Fibroblast of villous mesenchyme (primary cell): Measurements from ENCODE around the gene RPS6KA2. TPM values are rescaled to one million over a fixed set of nuclear protein-coding genes. Genes with fewer than 3 reads are reported as not detected.
A peak's percentile ranks its signal among the peaks of the same experiment; 100 is the strongest.

ENCODE experiments used
- DNase-seq: peaks from one replicate; pipeline ENCODE4 v3.0.0-alpha.2; 2010; ENCODE audit warnings: low read depth
- H3K4me3 ChIP-seq: 2 replicates; pipeline ENCODE4 v1.5.1; 2011; ENCODE audit warnings: low read depth, mild to moderate bottlenecking, low read length
- total RNA-seq: library from RNA; depleted of rRNA; stranded (reverse); fragments of >200 nt; gene quantifications from 2 replicates; pipeline ENCODE4 v1.2.3, GENCODE V29; 2012
- TF ChIP-seq, protein P1 (sequence below): IDR thresholded peaks from 2 replicates; pipeline ENCODE4 v1.5.1; 2012; ENCODE audit warnings: low read depth, mild to moderate bottlenecking, low read length; ENCODE audit not compliant: insufficient read depth

RPS6KA2 gene
- total RNA-seq, 1 donor = 15.5 TPM

DNA sequence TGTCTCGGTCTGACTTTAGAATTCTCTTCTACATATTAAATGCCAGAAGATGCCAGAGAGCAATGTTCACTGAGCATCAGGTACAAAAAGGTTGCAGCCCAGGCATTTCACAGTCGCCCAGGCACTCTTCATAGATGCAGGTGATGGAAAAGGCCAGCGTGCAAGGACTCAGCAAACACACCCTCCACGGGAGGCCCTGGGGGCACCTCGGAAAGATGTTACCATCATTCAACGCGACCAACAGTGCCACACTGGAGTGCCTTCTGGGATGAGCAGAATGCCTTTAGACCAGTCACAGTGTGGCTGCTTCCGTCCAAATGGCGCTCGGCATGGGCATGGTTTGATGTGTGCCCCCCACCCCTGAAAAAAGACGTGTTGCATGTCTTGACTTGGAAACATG, 36.0 kb downstream of the RPS6KA2 start:
- TF ChIP-seq, protein P1, sequence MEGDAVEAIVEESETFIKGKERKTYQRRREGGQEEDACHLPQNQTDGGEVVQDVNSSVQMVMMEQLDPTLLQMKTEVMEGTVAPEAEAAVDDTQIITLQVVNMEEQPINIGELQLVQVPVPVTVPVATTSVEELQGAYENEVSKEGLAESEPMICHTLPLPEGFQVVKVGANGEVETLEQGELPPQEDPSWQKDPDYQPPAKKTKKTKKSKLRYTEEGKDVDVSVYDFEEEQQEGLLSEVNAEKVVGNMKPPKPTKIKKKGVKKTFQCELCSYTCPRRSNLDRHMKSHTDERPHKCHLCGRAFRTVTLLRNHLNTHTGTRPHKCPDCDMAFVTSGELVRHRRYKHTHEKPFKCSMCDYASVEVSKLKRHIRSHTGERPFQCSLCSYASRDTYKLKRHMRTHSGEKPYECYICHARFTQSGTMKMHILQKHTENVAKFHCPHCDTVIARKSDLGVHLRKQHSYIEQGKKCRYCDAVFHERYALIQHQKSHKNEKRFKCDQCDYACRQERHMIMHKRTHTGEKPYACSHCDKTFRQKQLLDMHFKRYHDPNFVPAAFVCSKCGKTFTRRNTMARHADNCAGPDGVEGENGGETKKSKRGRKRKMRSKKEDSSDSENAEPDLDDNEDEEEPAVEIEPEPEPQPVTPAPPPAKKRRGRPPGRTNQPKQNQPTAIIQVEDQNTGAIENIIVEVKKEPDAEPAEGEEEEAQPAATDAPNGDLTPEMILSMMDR = no peak
- no peak for DNase-seq

DNA sequence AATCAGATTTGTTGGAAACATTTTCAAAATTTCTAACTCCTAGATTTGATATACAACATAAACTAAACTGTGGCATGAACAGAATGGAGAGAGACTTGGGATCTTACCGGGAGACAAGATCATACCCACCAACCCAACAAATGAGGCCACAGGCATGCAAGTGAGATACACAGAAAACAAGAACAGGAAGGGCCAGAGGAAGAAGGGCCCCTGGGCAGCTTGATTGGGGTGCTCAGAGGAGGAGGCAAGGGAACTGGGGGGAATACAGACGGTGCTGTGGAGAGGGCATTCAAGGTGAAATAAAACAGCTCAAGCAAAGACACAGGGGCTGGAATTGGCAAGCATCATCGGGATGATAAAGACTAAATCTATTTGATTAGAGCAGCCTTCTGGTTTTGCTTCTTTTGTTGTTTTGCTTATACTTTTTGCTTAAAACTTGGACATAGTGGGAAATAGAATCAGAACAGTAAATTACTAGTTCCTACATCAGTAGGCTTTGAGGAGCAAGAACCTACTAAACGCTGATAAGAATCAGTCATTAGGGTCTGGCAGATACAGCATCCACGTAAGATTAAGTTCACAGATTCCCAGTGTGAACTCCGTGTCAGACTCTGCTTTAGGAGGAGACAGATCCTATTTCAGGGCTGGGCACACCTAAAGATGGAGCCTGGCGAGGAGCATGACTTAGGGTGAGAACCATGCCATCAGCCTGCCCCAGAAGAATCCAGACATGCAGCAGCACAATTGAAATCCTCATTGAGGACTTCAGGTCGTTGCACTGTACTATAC, 37.1 kb downstream of the RPS6KA2 start:
- DNase-seq = no peak
- H3K4me3 ChIP-seq = no peak overlapping the region
- TF ChIP-seq, protein P1 = no peak

More for the DNA sequence above, 36.0 kb downstream of the RPS6KA2 start:
- no peak overlapping the region for H3K4me3 ChIP-seq

DNA sequence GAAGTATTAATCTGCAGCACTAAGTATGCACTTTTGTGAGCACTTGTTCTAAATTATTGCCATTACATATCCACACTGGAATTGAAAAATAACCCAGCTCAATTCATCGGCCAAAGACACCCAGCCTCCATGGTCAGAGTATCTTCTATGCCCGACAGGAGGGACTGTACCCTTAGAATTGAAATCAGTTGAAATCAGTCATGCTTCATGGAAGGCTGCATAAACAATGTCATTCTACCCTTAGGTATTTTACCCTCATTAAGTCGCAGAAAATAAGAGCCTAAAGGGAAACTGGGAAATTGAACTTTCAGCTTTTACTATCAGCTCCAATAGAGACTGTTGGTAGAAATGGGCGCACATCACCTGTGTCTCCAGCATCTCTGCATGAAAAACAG, 37.7 kb downstream of the RPS6KA2 start:
- TF ChIP-seq, protein P1 = no peak
- no peak for DNase-seq
- no peak overlapping the region for H3K4me3 ChIP-seq

DNA sequence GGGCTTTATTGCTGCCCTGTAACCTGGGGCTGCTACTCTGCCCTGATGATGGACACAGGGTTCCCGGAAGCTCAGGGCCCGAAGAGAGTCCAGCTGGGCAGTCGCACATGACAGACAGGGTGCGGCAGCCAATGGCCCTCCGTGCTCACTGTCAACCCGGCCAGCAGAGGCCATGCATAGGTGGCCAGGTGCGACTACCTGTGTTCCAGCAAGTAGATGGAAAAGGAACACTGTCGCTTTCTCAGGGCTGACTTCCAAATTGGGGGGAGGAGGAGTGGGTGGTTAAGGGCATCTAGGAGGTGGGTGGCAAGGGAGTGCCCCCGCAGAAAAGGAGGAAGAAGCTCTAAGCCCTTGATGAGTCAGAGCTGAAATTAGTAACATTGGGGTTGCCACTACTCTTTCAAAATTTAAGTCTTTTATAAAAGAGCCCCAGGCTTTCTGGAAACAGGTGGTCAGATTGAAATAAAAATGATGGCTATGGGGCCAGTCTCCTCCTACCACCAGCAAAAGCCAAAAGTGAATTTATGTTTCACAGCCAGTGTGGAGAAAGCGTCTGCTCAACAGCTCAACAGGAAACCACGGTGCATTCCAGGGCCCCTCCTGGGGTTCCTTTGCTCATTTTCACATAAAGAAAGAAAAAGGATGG, 38.2 kb downstream of the RPS6KA2 start:
- TF ChIP-seq, protein P1 = no peak
- DNase-seq = peak; percentile 58
- H3K4me3 ChIP-seq = no peak overlapping the region

DNA sequence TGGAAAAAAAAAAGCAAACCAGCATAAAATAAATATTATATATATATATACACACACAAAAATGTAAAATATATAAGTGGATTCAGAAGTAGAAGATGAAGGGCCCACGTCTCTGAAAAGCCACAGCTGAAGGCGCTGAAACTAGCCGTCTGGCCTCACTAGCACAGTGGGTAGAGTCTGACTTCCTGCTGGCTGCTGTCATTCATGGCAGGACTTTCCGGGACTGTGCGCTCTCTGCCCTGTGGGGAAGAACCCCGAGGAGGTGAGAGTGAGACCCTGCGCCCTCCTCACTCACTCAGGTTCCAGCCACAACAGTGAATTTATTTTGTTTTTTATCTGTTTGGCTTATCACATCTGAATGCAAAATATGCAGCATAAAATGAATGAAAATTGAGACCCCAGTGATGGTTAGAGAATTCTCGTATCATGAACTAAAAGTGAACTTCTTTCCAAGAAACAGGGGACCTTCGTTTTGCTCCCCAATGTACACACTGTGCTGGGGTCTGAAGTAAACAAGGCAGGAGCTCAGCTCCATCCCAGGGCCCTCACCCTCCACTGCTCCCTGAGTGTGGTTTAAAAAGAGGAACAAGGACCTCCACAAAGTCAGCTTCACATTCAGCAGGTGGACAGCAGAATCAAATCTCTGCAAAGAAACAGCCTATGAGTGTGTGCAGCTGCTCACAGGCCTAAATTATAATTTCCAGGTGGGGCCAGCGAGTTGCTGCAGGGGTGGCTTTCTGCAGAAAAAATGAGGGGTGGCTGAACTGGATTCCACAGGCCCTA, 39.2 kb downstream of the RPS6KA2 start:
- no peak for DNase-seq
- TF ChIP-seq, protein P1 = no peak
- H3K4me3 ChIP-seq = no peak overlapping the region

DNA sequence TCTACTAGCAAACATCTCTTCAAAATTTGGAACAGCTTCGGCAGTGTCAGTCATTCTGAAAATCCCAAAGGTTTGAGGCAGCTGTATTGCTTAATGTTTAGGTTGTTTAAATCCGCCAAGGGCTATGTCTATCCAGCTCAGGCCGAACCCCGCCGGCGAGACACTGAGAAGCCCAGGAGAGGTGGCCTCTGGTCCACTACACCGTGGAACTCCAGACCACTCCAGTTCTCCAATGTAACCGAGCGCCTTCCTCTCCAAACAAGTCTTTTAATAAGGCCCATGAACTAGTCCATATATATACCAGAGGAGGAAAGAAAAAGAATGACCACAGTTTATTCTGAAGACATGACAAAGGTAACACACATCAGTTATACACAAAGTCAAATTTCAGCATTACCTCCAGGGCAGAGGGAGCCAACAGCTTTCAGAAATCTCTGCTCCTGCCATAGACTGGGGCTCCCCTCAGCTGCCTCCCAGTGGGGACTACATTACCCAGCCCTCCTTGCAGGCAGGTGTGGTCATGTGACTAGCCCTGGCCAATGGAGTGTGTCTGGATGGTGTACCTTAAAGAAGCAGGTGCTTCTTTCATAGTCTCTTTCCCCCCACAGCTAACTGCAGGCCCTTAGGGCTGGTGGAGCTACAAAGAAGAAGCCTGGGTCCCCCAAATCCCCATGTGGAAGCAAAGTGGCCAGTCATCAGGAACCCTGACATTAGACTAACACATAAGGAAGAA, 40.5 kb downstream of the RPS6KA2 start, which contains the start of gene RAMACL:
Gene RAMACL (minus strand): TSS at position 255 of the 733 bp plus-strand sequence. CDS start 201 bp downstream, at position 54.
- no peak within 1 kb of the TSS for H3K4me3 ChIP-seq
- no peak for DNase-seq
- TF ChIP-seq, protein P1 = no peak
